A172 (cell line): ENCODE data around the gene VTI1A. TPM values are rescaled to one million over a fixed set of nuclear protein-coding genes. Genes with fewer than 3 reads are reported as not detected.

ENCODE experiments used
- DNase-seq: peaks from one replicate; pipeline ENCODE4 v3.0.0-alpha.2; 2015; ENCODE audit warnings: low spot score
- total RNA-seq: library from RNA; depleted of rRNA; stranded (reverse); fragments of >200 nt; shearing (Covaris generic); gene quantifications from 2 replicates; pipeline ENCODE4 v1.2.3, GENCODE V29; 2014

The VTI1A gene
- total RNA-seq, 1 experiment from 2014 or later = 38.1 TPM

DNA sequence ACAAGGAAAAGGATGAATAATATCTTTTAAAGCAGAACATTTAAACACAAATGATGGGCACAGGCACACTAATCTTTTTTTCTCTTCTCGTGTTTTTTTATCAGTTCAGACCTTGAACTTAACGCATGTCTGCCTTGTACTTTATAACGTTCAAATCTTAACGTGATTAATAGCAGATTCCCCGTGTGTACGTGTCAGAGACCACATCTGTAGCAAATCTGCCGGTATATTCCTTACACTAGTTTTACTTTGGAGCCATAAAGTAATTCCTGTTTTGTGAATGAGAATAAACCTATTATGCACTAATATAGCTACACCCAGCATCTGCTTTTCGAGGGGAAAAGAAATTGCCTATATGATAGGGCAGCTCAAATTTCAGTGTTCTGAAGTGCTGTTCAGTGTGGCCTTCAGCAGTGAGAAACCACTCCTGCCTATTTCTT lies 337.0 kb downstream of the VTI1A start:
- no peak for DNase-seq

DNA sequence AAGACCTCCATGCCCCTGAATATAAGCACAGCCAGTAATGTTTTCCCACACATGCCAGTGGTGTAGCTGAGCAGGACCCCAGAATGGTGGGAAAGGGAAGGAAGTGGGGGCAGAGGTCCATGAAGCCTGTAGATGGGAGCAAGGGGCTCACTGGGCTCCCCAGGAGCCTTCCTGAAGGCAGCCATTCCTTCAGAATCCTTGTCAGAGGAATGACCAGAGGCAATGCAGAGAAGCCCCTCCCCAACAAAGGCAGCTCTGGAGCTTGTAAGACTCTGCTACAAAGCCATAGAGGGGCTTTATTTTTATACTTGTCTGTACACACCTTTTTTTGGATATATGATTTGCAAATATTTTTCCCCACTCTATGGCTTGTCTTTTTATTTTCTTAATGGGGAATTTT lies 338.1 kb downstream of the VTI1A start:
- no peak for DNase-seq

- no peak for DNase-seq
Measured at GRCh38 chr10:112789248-112789647, 342.2 kb downstream of the VTI1A start.

DNA sequence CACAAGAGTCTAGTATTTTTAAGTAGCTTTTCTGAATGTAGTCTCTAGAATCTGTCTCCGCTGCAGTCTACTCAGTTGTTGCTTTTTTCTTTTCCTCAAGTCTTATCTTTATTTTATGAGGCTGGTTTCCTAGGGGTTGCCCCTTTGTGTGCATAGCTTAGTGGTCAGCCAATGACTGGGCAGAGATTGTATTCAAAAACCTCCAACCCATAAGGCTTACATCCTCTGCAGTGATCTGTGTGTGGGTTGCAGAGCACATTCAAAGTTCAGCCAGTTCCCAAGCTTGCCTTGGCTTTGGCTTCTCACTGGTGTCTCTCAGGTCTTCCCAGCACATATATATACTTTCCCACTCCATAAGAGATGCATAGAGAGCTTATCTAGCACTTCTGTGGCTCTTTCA lies 343.0 kb downstream of the VTI1A start:
- no peak for DNase-seq

DNA sequence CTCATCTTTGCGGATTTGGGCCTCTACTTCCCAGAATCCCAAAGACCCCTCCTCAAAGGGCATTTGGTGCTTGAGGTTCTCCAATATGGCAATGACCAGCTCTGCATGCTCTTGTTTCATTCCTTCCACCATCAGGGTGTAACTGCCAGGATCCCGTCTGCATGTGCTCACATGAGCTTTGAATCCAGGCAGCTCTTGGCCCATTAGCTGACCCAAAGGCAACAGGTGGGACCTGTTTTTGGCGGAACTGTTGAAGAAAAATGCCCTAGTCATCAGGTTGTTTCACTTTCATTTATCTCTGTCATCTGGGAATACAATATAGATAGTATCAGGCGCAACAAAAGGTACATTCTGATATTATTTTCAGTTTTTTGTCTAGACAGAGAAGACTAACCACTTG lies 343.9 kb downstream of the VTI1A start:
- DNase-seq = no peak

- no peak for DNase-seq
Measured at GRCh38 chr10:112791447-112791846, 344.4 kb downstream of the VTI1A start.

DNA sequence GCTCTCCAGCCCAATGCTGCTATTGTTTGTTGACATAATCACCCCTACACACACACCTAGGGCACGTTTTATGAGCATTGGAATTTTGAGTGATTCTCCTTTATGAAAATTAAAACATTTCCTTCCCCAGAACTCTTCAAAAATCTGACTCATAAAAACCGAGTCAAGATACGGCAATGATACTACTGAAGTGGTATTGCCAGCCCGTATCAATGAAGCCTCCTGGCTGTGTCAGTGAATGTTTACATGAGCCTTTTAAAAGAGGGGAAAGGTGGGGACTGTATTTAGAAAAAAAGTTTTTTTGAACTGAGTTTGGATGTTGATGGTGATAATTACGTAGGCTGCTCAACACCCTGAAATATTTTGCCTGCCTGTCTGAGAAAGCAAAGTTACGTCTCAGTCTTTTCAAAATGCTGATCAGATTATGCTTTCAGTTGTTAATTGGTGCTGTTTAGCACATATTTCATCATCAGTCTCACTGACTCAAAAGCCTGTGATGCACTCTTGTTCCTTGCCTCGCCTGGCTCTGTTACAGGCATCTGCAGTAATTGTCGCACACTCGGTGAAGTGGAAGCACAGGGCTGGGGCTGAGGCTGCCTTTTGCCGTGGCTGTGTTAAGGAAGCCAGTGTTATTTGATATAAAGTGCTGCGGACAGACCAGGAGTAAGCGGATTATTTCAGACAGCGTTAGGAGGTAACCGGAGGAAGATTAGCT lies 345.6 kb downstream of the VTI1A start:
- no peak for DNase-seq

DNA sequence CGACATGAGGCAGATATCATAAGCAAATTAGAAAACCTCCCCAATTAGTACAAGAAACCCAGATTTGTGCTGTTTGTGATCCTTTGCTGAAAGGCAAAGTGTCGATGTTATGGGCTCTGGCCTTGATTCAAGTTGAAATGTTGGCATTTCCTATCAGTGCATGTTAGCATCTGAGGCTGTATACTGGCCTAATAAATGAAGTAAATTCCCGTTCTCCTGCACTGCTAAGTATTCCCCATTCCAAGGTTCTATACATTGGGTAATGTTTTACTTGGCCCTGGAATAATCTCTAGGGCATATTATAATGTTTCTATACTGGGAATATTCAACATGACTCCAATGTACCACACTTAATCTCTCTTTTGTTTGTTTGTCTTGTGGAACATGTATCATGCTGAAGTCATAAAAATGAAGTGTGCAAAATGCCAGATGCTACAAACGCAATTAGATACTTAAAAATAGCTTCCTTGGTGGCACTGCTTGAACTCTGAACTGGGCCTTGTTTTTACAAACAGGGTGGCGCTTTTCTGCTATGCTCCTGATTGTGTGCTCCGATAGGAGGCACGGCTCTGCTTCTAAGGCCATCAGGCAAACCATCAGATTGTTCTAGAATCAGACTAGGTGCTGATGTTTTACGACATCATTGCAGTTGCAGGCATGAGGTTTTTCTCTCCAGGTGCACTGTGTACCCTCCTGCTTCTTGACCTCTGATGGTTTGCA lies 346.3 kb downstream of the VTI1A start:
- DNase-seq = no peak

DNA sequence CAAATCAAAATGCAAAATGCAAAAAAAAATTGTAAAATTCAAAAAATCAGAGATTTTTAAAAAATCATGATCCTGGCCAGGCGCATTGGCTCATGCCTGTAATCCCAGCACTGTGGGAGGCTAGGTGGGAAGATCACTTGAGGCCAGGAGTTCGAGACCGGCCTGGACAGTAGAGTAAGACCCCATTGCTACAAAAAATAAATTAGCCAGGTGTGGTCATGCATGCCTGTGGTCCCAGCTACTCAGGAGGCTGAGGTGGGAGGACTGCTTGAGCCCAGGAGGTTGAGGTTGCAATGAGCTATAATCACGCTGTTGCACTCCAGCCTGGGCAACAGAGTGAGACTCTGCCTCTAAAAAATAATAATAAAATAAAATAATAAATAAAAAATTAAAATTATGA lies 347.2 kb downstream of the VTI1A start:
- DNase-seq = no peak

DNA sequence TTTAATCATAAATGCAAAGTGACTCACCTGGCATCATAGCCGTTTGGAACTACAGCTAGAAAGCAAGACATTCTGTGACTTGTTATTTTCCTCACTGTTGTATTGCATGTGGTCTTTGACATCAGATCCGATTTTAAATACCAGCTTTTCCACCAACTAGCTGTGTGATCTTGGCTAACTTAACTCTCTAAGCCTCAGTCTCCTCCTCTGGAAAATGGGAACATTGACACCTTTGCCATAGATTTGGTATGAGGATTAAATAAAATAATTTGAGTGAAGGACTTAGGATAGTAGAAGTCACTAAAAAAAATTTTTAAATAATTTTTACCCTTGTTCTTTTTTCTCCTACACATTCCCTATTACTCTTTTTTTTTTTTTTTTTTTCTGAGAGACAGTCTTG lies 348.1 kb downstream of the VTI1A start:
- DNase-seq = no peak

- no peak for DNase-seq
Measured at GRCh38 chr10:112797197-112797596, 350.2 kb downstream of the VTI1A start.

GRCh38 chr10:112797855-112798254 lies 350.8 kb downstream of the VTI1A start:
- DNase-seq = no peak

GRCh38 chr10:112799038-112799437 lies 352.0 kb downstream of the VTI1A start:
- no peak for DNase-seq

- no peak for DNase-seq
Measured at GRCh38 chr10:112799726-112800510, 352.9 kb downstream of the VTI1A start.

DNA sequence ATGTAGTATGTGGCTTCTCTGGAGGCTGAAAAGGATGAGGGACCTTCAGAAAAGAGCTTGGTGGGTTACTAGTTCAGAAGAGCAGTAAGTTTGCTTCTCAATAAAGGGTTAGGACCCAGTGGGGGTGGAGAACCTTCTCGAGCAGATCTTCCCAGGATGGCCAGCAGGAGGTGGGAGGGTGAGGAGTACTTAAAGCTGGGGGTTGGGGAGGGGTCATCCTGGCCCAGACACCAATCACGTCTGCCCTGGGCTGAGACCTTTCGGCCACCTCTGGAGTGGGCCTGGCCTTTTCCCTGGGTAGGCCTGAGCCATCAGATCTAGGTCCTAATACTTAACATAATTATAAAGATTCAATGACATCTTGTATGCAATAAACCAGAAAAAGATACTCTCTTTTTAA lies 354.0 kb downstream of the VTI1A start:
- no peak for DNase-seq

- no peak for DNase-seq
Measured at GRCh38 chr10:112801748-112802147, 354.7 kb downstream of the VTI1A start.

DNA sequence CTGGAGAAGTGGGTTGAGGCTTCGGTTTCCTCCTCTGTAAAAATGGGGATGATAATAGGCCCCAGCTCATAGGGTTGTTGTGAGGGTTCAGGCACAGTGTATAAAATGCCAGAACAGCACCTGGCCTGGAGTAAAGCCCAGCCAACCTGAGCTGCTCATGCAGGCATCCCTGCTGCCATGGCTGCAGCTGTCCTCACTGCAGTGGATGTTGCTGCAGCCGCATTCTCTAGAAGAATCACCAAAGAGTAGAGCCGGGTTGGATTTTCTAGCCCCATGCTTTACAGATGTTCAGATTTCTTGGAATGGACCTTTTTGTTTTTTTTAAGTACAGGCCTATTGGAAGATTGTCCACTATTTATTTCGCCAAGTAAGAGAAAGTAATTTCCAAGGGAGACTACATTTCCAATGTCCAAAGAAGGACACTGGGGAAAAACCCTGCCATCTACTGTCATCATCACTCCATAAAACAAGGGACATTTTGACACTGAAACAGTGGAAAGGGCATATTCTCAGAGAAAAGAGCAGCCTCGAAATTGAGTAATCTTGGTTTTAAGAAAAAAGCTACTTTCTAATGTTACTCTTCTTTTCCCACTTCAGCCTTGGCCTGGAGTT lies 355.5 kb downstream of the VTI1A start:
- no peak for DNase-seq

- no peak for DNase-seq
Measured at GRCh38 chr10:112803961-112804401, 357.0 kb downstream of the VTI1A start.

- no peak for DNase-seq
Measured at GRCh38 chr10:112805254-112805590, 358.2 kb downstream of the VTI1A start.

GRCh38 chr10:112805701-112806100 lies 358.7 kb downstream of the VTI1A start:
- DNase-seq = no peak

- DNase-seq = no peak
Measured at GRCh38 chr10:112807013-112807412, 360.0 kb downstream of the VTI1A start.

DNA sequence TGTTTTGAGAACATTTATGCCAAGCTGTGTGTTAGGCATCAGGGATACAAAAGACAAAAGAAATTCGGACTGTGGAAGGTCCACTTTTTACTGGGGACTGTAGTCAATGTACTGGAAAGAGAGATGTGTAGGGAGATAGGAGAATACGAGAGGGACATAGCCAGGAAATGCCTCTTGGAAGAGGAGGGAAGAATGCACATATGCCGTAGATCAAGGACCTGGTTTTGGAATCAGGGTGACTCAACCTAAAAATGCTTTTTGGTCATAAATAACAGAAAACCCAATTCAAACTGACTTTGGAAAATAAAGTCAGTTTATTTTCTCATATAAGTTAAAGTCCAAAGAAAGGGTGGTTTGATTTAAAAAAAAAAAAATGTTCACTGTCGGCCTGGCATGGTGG lies 362.7 kb downstream of the VTI1A start:
- no peak for DNase-seq
